NCI-H2171 (cell line): ENCODE results near the gene CCDC17.
"Not testable (repeated sequence)": the region's sequence is repeated elsewhere in the genome, so short reads cannot be mapped to it uniquely, and the experiment has no call there.

Experiments used
- DNase-seq: peaks from one replicate; lab custom pipeline; 2025; lab: John Stamatoyannopoulos, UW

CCDC17 gene

DNA sequence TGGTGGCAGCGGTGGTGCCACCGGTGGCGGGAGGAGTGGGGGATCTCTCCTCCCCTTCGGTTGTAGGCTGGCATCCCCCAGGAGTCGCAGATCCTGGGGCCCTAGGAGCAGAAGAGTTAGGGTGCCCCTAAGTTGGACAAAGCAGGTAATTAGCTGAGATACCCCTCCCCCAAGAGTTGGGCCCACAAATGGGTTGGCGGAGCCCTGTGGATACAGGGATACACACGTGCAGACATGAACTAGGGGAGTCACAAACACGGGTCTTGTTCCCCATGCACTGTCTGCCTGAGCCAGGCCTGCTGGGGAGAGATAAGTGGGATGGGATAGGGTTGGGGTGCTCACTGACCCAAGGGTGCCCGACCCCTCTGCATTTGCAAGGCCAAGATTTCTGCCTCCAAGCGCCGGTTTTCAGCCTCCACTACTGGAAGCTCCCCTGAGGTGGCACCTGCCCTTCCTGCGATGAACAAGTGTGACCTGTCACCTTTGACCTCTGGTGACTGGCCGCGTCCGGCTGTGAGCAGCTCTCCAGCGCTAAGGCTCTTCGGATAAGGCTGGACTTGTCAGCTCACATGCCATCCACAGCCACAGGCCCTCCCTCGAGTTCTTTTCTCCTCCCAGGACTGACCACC lies 1.8 kb downstream of the CCDC17 start:
- DNase-seq, result no peak

GRCh38 chr1:45621501-45621836 lies 2.4 kb downstream of the CCDC17 start:
- DNase-seq, result no peak

DNA sequence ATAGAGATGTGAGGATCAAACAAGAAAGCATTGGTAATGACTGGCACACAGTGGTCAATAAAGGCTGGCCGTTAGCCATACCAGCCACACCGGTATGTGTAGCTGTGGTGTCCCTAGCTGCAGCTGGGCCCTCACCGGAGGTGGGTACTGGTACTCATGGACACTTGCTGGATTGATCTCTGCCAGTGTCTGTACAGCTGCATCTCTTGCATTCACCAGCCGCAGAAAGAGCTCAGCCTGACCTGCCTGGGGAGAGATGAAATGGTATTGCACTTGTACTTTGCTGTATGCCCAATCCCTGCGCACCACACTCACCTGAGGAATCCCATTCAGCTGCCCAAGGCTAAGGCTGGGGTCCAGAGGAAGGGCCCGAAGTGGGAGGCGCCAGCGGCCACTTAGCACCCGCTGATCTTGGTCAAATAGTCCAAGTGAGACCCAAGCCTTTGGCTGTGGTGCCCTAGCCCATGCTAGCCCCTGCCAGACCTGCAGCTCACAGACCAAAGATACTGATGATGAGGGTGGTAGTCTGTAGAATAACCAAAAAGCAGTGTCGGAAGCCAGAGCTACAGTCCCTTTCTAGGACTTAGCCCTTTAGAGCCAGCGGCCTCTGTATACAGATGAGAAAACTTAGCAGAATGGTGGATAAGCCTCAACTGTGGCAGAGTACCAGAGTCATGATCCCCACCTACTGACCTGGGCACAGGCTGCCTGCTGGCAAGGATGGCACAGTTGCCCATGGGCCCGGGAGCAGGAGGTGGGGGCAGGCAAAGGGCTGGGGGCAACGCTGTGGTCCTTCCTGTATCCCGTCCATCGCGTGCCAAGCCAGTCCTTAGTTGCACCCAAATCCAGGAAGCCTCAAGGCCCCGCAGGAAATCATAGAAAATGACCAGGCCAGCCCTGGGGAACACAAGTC lies 3.0 kb downstream of the CCDC17 start:
- no peak for DNase-seq

DNA sequence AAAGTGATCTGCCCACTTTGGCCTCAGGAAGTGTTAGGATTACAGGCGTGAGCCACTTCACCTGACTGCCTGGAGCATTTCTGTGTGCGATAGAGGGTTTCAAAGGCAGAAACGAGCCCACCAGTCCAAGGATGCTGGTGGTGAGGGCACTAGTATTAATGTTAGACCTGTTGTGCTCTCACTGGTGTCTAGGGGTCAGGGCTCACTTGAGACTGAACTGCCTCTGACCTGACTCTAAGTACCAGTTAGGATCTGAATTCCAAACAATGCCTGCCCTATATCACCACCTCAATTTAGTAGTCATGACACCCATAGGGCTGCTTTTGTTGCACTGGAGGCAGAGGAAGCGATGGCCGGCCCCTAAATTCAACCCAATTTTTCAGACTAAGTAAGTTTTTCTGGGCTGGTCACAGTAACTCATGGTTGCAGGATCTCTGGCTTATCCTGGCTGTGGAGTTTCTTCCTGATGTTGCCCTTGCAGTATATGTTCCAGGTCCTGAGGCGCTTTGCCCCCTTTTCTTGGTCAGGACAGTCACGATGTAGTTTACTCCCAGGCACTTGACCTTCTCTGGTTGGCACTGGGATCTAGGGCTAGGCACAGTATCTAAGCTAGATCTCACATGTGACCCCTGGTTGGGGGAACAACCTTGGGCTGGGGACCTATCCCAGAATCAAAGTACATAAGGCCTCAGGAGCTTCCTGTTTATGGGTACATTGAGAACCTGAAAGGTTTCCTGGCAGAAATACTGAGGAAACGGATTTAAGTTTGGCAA lies 4.5 kb downstream of the CCDC17 start:
- DNase-seq, result no peak

GRCh38 chr1:45617618-45618017 lies 6.2 kb downstream of the CCDC17 start:
- no peak for DNase-seq

DNA sequence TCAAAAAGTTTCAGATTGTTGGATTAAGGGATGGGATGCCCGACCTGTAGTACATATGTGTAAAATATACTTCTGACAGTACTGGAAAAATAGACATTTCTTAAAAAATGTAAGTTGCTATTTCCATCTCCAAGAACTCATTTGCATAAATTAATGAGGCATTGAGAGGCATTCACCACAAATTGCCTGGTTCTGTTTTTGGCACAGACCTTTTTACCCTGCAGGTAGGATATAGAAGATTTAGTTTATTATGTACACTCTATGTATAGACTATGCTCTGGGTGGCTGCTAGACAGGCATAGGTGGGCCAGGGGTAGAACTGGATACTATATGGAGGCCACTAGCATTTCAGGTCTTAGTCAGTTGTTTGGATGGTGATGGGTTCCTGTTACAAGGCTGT lies 8.0 kb downstream of the CCDC17 start:
- no peak for DNase-seq

GRCh38 chr1:45612941-45613579 lies 10.8 kb downstream of the CCDC17 start:
- DNase-seq, result no peak

DNA sequence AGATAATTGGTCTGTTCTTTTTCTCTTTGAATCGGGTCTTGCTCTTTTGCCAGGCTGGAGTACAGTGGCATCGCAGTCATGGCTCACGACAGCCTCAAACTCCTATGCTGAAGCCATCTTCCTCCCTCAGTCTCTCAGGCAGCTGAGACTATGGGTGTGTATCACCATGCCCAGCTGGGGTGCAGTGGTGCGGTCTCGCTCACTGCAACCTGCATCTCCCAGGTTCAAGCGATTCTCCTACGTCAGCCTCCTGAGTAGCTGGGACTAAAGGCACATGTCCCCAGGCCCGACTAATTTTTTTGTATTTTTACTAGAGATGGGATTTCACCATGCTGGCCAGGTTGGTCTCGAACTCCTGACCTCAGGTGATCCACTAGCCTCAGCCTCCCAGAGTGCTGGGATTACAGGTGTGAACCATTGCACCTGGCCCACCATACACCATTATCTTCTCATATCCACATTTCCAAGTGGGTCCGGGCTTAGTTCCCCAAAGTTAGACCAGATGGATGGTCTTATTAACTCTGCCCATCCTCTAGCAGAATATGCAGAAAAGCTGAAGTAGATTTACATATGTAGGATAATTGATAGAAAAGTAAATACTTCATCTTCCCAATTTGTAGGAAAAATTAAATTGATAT lies 13.1 kb downstream of the CCDC17 start:
- no peak for DNase-seq

DNA sequence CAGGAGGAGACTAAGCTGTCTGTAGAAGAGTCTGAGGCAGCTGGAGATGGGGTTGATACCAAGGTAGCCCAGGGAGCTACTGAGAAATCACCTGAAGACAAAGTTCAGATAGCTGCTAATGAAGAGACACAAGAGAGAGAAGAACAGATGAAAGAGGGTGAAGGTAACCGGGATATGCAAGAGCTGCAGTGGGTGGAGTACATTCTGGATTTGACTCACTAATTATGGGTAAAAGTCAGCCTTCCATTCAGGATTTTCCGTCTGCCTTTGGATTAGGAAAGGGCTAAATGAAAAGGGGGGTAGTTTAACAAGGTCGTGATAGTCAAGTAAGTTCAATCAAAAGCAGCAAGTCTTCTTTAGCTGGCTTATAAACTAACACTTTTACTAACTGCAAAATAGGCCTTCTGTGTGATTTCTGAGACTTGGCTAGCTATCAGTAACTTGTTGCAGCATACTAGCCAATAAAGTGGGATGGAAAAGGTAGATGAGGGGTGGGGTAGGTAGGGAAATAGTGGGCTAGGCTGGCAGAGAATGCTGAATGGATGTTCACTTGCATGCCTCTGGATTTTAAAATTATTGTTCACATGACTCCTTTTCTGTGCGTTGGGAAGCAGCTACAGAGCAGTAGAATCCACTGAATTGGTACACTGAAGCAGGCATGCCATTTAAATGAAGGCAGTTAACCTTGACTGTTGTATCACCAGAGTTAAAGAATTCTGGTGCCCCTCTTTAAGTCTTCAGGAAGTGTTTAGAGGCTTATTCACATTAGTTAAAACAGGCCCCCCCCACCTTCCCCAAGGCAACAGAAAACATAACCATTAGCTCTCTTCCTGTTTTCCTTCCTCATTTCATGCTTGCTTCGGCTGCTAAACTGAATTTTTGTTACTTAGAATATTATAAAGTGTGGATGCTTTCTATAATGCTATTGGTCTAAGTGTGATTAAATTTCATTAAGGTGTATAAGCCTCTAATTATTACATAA lies 15.4 kb downstream of the CCDC17 start:
- no peak for DNase-seq

- no peak for DNase-seq
Observed at GRCh38 chr1:45607404-45608074, 16.3 kb downstream of the CCDC17 start.

GRCh38 chr1:45604239-45604638 lies 19.6 kb downstream of the CCDC17 start:
- no peak for DNase-seq

GRCh38 chr1:45596765-45597164 lies 27.1 kb downstream of the CCDC17 start:
- DNase-seq, result not testable (repeated sequence)

- DNase-seq, result no peak
Observed at GRCh38 chr1:45594412-45594811, 29.4 kb downstream of the CCDC17 start.

GRCh38 chr1:45589861-45590260 lies 34.0 kb downstream of the CCDC17 start:
- no peak for DNase-seq

DNA sequence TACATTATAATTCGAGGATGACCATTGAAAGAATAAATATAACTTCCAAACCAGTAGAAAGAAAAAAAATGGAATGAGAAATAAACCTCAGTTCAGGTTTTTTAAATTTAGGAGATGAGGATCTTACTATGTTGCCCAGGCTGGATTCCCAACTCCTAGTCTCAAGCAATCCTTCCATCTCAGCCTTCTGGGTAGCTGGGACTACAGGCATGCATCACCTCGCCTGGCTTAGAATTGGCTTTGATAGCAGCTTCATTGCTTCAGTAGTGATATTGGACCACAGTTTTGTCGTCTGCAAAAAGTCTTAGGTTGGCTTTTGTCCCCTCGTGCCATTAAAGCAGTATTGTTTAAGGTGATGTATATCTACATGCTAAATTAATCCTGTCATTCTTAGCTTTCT lies 37.1 kb downstream of the CCDC17 start:
- no peak for DNase-seq

- DNase-seq, result no peak
Observed at GRCh38 chr1:45585496-45586075, 38.3 kb downstream of the CCDC17 start.

GRCh38 chr1:45585110-45585426 lies 38.8 kb downstream of the CCDC17 start:
- no peak for DNase-seq

- DNase-seq, result peak; percentile 96
Observed at GRCh38 chr1:45584351-45585109, 39.3 kb downstream of the CCDC17 start.
